Mesendoderm (in vitro differentiated cells): ENCODE results near the gene CXCL3.
"Not testable (repeated sequence)": the region's sequence is repeated elsewhere in the genome, so short reads cannot be mapped to it uniquely, and the experiment has no call there.

ENCODE experiments used
- DNase-seq: peaks from one replicate; pipeline ENCODE4 v3.0.0; 2013
- H2AK5ac ChIP-seq: 2 replicates; pipeline ENCODE4 v1.6.1; 2013; ENCODE audit warnings: low read length, inconsistent platforms
- H2BK120ac ChIP-seq: 2 replicates; pipeline ENCODE4 v1.6.1; 2013; ENCODE audit warnings: low read depth, mild to moderate bottlenecking, low read length, moderate library complexity, mixed read lengths
- H2BK15ac ChIP-seq: replicated peaks from 2 replicates; pipeline ENCODE4 v1.6.1; 2013; ENCODE audit warnings: low read depth, mild to moderate bottlenecking, moderate library complexity
- H2BK5ac ChIP-seq: 2 replicates; pipeline ENCODE4 v1.6.1; 2013; ENCODE audit warnings: low read length, inconsistent platforms
- H3K18ac ChIP-seq: 2 replicates; pipeline ENCODE4 v1.6.1; 2013; ENCODE audit warnings: mild to moderate bottlenecking, low read length, mixed read lengths
- H3K23ac ChIP-seq: one replicate; pipeline ENCODE4 v1.6.1; 2013; ENCODE audit warnings: low read length
- H3K27ac ChIP-seq: 2 replicates; pipeline ENCODE4 v1.5.1; 2013; ENCODE audit warnings: low read depth, mild to moderate bottlenecking, inconsistent platforms, low read length, moderate library complexity
- H3K27me3 ChIP-seq: 2 replicates; pipeline ENCODE4 v1.6.1; 2013; ENCODE audit warnings: low read length, control low read depth, mild to moderate bottlenecking, inconsistent platforms; ENCODE audit not compliant: insufficient read depth, poor library complexity
- H3K36me3 ChIP-seq: 2 replicates; pipeline ENCODE4 v1.6.1; 2013; ENCODE audit warnings: low read length, inconsistent platforms; ENCODE audit not compliant: control insufficient read depth, insufficient read depth
- H3K4ac ChIP-seq: one replicate; pipeline ENCODE4 v1.6.1; 2013; ENCODE audit warnings: low read depth, mild to moderate bottlenecking, low read length, moderate library complexity
- H3K4me1 ChIP-seq: 2 replicates; pipeline ENCODE4 v1.6.1; 2013; ENCODE audit warnings: low read depth, low read length, inconsistent platforms; ENCODE audit not compliant: control insufficient read depth
- H3K4me2 ChIP-seq: 2 replicates; pipeline ENCODE4 v1.6.1; 2013; ENCODE audit warnings: low read length
- H3K4me3 ChIP-seq: 2 replicates; pipeline ENCODE4 v1.5.1; 2013; ENCODE audit warnings: mild to moderate bottlenecking, low read length
- H3K56ac ChIP-seq: one replicate; pipeline ENCODE4 v1.6.1; 2013; ENCODE audit warnings: low read length
- H3K79me1 ChIP-seq: 2 replicates; pipeline ENCODE4 v1.6.1; 2013; ENCODE audit warnings: low read length, inconsistent platforms
- H3K79me2 ChIP-seq: 2 replicates; pipeline ENCODE4 v1.6.1; 2013; ENCODE audit warnings: mild to moderate bottlenecking, low read length; ENCODE audit not compliant: control insufficient read depth, insufficient read depth
- H3K9ac ChIP-seq: 2 replicates; pipeline ENCODE4 v1.6.1; 2013; ENCODE audit warnings: low read length, inconsistent platforms
- H4K5ac ChIP-seq: one replicate; pipeline ENCODE4 v1.6.1; 2013; ENCODE audit warnings: low read length
- H4K8ac ChIP-seq: one replicate; pipeline ENCODE4 v1.6.1; 2013; ENCODE audit warnings: low read depth, mild to moderate bottlenecking, control low read depth, low read length, moderate library complexity
- WGBS: extraction: QIAGEN DNeasy Blood & Tissue Kit; methylation state at CpG from one replicate; pipeline ENCODE4 v1.1.7; 2013; ENCODE audit warnings: low lambda C conversion rate, missing lambda C conversion rate; ENCODE audit not compliant: insufficient coverage; ENCODE audit errors: extremely low coverage; 5-methylcytosine and 5-hydroxymethylcytosine counted together

The CXCL3 gene

DNA sequence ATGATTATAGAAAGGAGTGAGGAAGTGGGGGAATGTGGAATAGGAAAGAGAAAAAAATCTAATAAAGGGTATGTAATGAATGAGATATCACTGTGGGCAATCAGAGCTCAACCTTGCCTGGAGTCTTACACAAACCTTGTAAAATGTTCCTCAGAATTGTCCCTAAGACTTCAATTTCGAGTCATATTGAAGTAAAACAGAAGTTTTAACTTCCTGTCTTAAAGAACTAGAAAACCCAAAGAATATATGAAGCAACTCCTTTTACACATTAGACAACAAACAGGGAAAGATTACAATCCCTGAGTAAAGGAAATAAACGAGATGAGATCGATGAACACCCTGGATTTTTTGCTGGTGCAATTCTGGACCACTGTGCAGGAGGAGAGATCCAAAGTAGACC, 42.5 kb upstream of the CXCL3 start:
- Histone ChIP-seq H3K9ac (no peak overlapping the region), H3K4me3 (no peak overlapping the region), H4K5ac (no peak overlapping the region), H3K4me2 (no peak overlapping the region), H3K79me1 (no peaks in the 10 kb centered on the region), H3K4me1 (no peaks in the 10 kb centered on the region), H2AK5ac (no peak overlapping the region), H3K18ac (no peak overlapping the region), H3K27ac (no peak overlapping the region), H4K8ac (no peak overlapping the region), H3K23ac (no peak overlapping the region), H3K4ac (no peak overlapping the region), H3K56ac (no peak overlapping the region), H3K27me3 (no peaks in the 10 kb centered on the region), H2BK15ac (no peak overlapping the region), H3K79me2 (no peaks in the 10 kb centered on the region), H3K36me3 (no peaks in the 10 kb centered on the region), H2BK120ac (no peak overlapping the region), H2BK5ac (no peak overlapping the region)
- DNase-seq = no peak
- no CpG with 5 or more reads among the region's 3 CpGs for WGBS

DNA sequence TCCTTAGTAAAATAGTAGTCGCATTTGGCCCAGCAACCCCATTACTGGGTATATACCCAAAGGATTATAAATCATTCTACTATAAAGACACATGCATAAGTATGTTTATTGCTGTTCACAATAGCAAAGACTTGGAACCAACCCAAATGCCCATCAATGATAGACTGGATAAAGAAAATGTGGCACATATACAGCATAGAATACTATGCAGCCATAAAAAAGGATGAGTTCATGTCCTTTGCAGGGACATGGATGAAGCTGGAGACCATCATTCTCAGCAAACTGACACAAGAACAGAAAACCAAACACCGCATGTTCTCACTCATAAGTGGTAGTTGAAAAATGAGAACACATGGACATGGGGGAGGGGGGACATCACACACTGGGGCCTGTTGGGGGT, 41.9 kb upstream of the CXCL3 start:
- H3K79me1 ChIP-seq, H2BK5ac ChIP-seq, H4K5ac ChIP-seq, H3K4me1 ChIP-seq, H3K23ac ChIP-seq, H3K36me3 ChIP-seq, H3K27me3 ChIP-seq, H3K4ac ChIP-seq, H3K9ac ChIP-seq, H3K27ac ChIP-seq, H4K8ac ChIP-seq, H3K18ac ChIP-seq, H2AK5ac ChIP-seq, H3K56ac ChIP-seq, H3K4me3 ChIP-seq, H3K4me2 ChIP-seq, H2BK15ac ChIP-seq, H3K79me2 ChIP-seq, H2BK120ac ChIP-seq, DNase-seq: not testable (repeated sequence)
- WGBS = no CpG with 5 or more reads among the region's 2 CpGs

DNA sequence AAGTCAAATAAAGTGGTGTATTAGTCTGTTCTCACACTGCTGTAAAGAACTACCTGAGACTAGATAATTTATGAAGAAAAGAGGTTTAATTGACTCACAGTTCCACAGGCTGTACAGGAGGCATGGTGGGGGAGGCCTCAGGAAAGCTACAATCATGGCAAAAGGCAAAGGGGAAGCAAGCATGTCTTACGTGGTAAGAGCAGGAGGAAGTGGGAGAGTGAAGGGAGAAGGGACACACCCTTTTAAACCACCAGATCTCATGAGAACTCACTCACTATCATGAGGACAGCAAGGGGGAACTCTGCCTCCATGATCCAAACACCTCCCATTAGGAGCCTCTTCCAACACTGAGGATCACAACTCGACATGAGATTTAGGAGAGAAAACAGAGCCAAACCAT, 40.5 kb upstream of the CXCL3 start:
- H3K36me3 ChIP-seq, H3K4me2 ChIP-seq, H3K4ac ChIP-seq, H2BK15ac ChIP-seq, H2BK120ac ChIP-seq, H4K8ac ChIP-seq, DNase-seq, H3K79me2 ChIP-seq, H3K4me3 ChIP-seq, H4K5ac ChIP-seq, H3K27me3 ChIP-seq, H3K56ac ChIP-seq, H3K9ac ChIP-seq, H3K23ac ChIP-seq, H2AK5ac ChIP-seq, H2BK5ac ChIP-seq, H3K27ac ChIP-seq, H3K79me1 ChIP-seq, H3K18ac ChIP-seq, H3K4me1 ChIP-seq: not testable (repeated sequence)
- no CpG with 5 or more reads among the region's 2 CpGs for WGBS

DNA sequence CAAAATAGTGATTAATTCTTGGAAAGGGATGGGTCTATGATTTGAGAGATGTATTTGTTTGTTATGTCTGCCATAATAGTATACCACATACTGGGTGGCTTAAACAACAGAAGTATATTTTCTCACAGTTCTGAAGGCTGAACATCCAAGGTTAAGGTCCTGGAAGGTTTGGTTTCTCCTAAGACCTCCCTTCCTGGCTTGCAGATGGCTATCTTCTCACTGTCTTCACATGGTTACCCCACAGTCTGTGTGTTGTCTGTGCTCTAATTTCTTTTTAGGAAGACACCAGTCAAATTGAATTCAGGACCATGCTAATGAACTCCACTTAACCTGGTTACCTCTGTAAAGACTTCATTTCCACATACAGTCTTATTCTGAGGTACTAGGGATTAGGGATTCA, 34.9 kb upstream of the CXCL3 start:
- Histone ChIP-seq H3K4me3 (no peak overlapping the region), H3K36me3 (no peaks in the 10 kb centered on the region), H3K79me2 (no peaks in the 10 kb centered on the region), H3K27me3 (no peaks in the 10 kb centered on the region), H3K18ac (no peak overlapping the region), H3K56ac (no peak overlapping the region), H2AK5ac (no peak overlapping the region), H3K4me1 (no peaks in the 10 kb centered on the region), H3K79me1 (no peaks in the 10 kb centered on the region), H4K8ac (no peak overlapping the region), H2BK5ac (no peak overlapping the region), H3K4me2 (no peak overlapping the region), H4K5ac (no peak overlapping the region), H3K4ac (no peak overlapping the region), H2BK120ac (no peak overlapping the region), H2BK15ac (no peak overlapping the region), H3K27ac (no peak overlapping the region), H3K9ac (no peak overlapping the region), H3K23ac (no peak overlapping the region)
- no peak for DNase-seq

GRCh38 chr4:74072739-74073138, 34.2 kb upstream of the CXCL3 start:
- no peak overlapping the region for H3K9ac ChIP-seq
- H3K79me1 ChIP-seq = no peaks in the 10 kb centered on the region
- no peak overlapping the region for H2BK15ac ChIP-seq
- no peaks in the 10 kb centered on the region for H3K4me1 ChIP-seq
- H3K27me3 ChIP-seq = no peaks in the 10 kb centered on the region
- no peak overlapping the region for H2AK5ac ChIP-seq
- no peak overlapping the region for H3K23ac ChIP-seq
- H2BK120ac ChIP-seq = no peak overlapping the region
- H4K8ac ChIP-seq = no peak overlapping the region
- no peaks in the 10 kb centered on the region for H3K36me3 ChIP-seq
- no peak overlapping the region for H3K4me3 ChIP-seq
- no peaks in the 10 kb centered on the region for H3K79me2 ChIP-seq
- H2BK5ac ChIP-seq = no peak overlapping the region
- no CpG with 5 or more reads among the region's 1 CpG for WGBS
- no peak overlapping the region for H3K27ac ChIP-seq
- H3K18ac ChIP-seq = no peak overlapping the region
- DNase-seq = no peak
- no peak overlapping the region for H4K5ac ChIP-seq
- no peak overlapping the region for H3K56ac ChIP-seq
- no peak overlapping the region for H3K4ac ChIP-seq
- H3K4me2 ChIP-seq = no peak overlapping the region

- H3K79me2 ChIP-seq = no peaks in the 10 kb centered on the region
- H3K4me1 ChIP-seq = no peaks in the 10 kb centered on the region
- H4K5ac ChIP-seq = no peak overlapping the region
- no peak overlapping the region for H3K4ac ChIP-seq
- no peak overlapping the region for H2BK120ac ChIP-seq
- H3K4me2 ChIP-seq = no peak overlapping the region
- no peaks in the 10 kb centered on the region for H3K79me1 ChIP-seq
- no peak for DNase-seq
- H2BK15ac ChIP-seq = no peak overlapping the region
- H3K23ac ChIP-seq = no peak overlapping the region
- no peak overlapping the region for H3K56ac ChIP-seq
- no peaks in the 10 kb centered on the region for H3K36me3 ChIP-seq
- H3K27ac ChIP-seq = no peak overlapping the region
- no peak overlapping the region for H3K4me3 ChIP-seq
- no peak overlapping the region for H2BK5ac ChIP-seq
- no peak overlapping the region for H2AK5ac ChIP-seq
- H3K18ac ChIP-seq = no peak overlapping the region
- H3K27me3 ChIP-seq = no peaks in the 10 kb centered on the region
- no peak overlapping the region for H3K9ac ChIP-seq
- no peak overlapping the region for H4K8ac ChIP-seq
Observed at GRCh38 chr4:74067586-74067985, 29.1 kb upstream of the CXCL3 start.
